Nephron (organoid): ENCODE data around the gene BCDIN3D.
A peak's percentile ranks its signal among the peaks of the same experiment; 100 is the strongest.

Experiments used
- H3K27ac Mint-ChIP-seq, 3 experiments: 2 replicates each; pipeline ENCODE4 v1.8.0; 2020; ENCODE audit warnings: mixed read lengths in 3 of 3, mild to moderate bottlenecking in 2 of 3, moderate library complexity in 1 of 3
- H3K27me3 Mint-ChIP-seq: 2 replicates; pipeline ENCODE4 v1.8.0; 2021; ENCODE audit warnings: low read depth, mild to moderate bottlenecking, moderate library complexity, mixed read lengths
- H3K36me3 Mint-ChIP-seq: 2 replicates; pipeline ENCODE4 v1.8.0; 2020; ENCODE audit warnings: low read depth, mixed read lengths
- H3K4me1 Mint-ChIP-seq: 2 replicates; pipeline ENCODE4 v1.8.0; 2020; ENCODE audit warnings: mixed read lengths
- H3K4me3 Mint-ChIP-seq, 3 experiments: 2 replicates each; pipeline ENCODE4 v1.8.0; 2020; ENCODE audit warnings: mild to moderate bottlenecking in 3 of 3, mixed read lengths in 3 of 3, moderate library complexity in 2 of 3
- H3K9me3 Mint-ChIP-seq: 2 replicates; pipeline ENCODE4 v1.8.0; 2020; ENCODE audit warnings: mixed read lengths
- TF ChIP-seq, protein P1 (sequence below), 3 experiments: fragments of 200-600 bp; sonication (generic); IDR thresholded peaks; one replicate each; pipeline ENCODE4 v1.5.0; 2021; ENCODE audit warnings: antibody characterized with exemption in 3 of 3; ENCODE audit not compliant: unreplicated experiment in 3 of 3

BCDIN3D gene

DNA sequence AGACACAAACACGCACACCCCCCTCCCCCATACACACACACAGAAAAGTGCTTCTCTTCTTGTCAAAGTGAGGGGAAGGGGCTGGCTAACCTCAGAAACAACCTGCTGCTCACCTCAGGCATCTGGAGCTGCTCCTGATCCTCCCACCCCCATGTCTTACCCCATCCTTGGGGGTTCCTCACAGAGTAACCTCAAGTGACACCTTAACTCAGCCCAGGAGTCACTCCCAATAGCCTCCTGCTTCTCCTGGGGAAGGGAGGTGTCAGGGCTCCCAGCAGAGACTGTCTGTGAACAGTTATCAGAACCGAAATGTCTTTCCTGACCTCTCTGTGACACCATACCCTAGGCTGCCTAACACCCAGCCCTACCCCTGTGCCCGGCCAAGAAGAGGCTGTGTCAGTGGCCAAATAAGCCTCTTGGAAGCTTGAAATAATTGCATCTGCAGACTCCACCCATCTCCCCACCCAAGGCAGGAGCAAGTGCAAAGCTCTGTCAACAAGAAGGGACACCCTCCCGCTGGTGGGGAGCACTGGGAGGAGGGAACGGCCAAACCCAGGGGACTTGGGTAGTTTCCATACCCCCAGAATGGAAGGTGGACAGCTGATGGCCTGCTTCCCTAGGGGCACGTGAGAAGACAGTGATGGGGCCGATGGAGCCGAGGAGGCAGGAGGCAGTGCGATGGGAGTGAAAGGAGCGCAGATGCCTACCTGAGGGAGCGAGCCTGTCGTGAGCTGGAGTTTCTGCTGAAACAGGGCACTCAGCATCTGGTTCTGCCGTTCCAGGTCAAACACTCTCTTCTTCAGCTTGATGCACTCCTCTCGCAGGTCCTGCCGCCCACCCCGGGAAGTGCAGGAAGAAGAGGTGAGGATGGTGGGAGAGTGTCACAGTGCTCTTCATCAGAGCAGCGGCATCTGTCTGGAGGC is 41.5 kb downstream of the BCDIN3D start:
- Mint-ChIP-seq H3K4me3 (no peak overlapping the region), H3K27me3 (no peaks in the 10 kb centered on the region), H3K4me1 (peaks cover 14% of the 10 kb centered on the region), H3K9me3 (no peaks in the 10 kb centered on the region), H3K27ac (no peak overlapping the region), H3K36me3 (peaks cover 29% of the 10 kb centered on the region)
- TF ChIP-seq, protein P1, sequence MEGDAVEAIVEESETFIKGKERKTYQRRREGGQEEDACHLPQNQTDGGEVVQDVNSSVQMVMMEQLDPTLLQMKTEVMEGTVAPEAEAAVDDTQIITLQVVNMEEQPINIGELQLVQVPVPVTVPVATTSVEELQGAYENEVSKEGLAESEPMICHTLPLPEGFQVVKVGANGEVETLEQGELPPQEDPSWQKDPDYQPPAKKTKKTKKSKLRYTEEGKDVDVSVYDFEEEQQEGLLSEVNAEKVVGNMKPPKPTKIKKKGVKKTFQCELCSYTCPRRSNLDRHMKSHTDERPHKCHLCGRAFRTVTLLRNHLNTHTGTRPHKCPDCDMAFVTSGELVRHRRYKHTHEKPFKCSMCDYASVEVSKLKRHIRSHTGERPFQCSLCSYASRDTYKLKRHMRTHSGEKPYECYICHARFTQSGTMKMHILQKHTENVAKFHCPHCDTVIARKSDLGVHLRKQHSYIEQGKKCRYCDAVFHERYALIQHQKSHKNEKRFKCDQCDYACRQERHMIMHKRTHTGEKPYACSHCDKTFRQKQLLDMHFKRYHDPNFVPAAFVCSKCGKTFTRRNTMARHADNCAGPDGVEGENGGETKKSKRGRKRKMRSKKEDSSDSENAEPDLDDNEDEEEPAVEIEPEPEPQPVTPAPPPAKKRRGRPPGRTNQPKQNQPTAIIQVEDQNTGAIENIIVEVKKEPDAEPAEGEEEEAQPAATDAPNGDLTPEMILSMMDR (IDR thresholded peaks at IDR 0.05; ENCODE audit: unreplicated experiment in 3 of 3): no peak

DNA sequence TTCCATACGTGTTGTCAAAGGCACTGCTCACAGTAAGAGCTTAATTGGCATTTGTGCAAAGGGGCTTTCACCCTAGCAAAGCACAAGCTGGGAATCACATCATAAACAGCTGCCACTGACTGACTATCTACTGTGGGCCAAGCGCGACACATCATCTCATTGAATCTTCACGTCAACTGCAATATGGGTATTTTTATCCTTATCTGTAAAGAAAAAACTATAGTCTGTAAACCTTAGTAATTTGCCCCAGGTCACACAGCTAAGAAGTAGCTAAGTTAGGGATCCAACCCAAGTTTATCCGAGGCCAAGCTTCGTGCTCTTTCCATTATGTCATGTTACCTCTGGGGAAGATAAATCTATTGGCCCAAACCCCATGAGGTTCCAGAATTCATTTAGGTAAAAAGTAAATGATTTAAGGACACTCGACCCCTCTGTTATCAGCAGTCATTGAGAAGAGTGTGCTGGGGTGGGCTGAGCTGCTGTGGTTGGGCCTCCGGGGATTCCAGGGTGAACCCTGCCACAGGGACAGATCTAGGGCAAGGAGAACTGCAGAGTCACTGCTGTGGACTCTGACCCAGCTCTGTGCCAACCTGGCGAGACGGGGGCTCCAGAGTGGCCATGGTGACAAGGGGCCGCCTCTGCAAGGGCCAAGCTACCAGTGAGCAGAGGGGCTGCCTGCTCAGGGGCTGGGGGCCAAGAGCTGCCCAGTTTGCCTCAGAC is 42.3 kb downstream of the BCDIN3D start:
- Mint-ChIP-seq H3K27me3 (no peaks in the 10 kb centered on the region), H3K4me3 (no peak overlapping the region), H3K27ac (peak overlapping the region in 1 of 3 experiments; percentile 77), H3K9me3 (no peaks in the 10 kb centered on the region), H3K36me3 (peaks cover 21% of the 10 kb centered on the region), H3K4me1 (peaks cover 6% of the 10 kb centered on the region)
- TF ChIP-seq, protein P1 (IDR thresholded peaks at IDR 0.05; ENCODE audit: unreplicated experiment in 3 of 3): no peak

DNA sequence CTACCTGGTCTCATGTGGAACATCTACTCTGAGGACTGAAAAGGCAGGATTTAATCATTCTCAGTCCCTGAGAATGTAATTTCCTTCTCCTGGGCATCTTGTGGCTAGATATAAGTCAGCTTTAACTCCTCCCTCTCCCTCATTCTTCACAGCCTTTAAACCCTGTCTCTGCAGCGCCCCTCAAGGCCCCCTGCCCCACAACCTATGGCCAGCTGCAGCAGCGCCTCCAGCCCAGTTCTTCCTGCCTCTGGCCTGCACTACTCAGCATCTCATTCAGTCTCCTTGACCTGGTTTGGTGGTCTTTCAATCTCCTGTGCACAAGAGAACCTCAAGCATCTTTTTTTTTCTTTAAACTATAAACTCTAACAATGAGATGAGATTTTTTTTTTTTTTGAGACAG is 44.0 kb downstream of the BCDIN3D start:
- no peaks in the 10 kb centered on the region for H3K27me3 Mint-ChIP-seq
- no peak overlapping the region for H3K4me3 Mint-ChIP-seq
- H3K9me3 Mint-ChIP-seq: no peaks in the 10 kb centered on the region
- peaks cover 5% of the 10 kb centered on the region for H3K4me1 Mint-ChIP-seq
- H3K27ac Mint-ChIP-seq: peak overlapping the region in 2 of 3 experiments; percentile 11 to 19
- TF ChIP-seq, protein P1 (IDR thresholded peaks at IDR 0.05; ENCODE audit: unreplicated experiment in 3 of 3): no peak
- H3K36me3 Mint-ChIP-seq: peaks cover 12% of the 10 kb centered on the region

DNA sequence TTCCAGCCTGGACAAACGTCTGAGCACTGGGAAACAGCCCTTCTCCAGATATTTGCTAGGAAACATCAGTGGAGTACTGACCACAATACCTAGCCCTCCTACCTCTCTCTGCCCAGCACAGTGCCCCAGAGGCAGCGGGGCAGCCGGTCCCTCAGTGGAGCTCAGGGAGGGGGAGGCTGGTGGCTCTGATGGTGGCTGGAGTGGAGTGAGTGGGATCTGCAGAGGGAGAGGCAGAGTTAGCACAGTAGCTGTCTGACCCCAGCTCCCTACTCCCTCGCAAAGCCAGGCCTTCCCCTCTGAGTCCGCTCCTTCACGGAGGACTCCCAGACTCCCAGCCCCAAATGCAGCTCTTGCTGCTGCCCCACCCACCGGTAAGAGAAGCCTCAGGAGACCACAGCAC is 44.7 kb downstream of the BCDIN3D start:
- TF ChIP-seq, protein P1 (IDR thresholded peaks at IDR 0.05; ENCODE audit: unreplicated experiment in 3 of 3): no peak
- H3K9me3 Mint-ChIP-seq: no peaks in the 10 kb centered on the region
- peaks cover 5% of the 10 kb centered on the region for H3K4me1 Mint-ChIP-seq
- peaks cover 11% of the 10 kb centered on the region for H3K36me3 Mint-ChIP-seq
- H3K27ac Mint-ChIP-seq: no peak overlapping the region
- H3K27me3 Mint-ChIP-seq: no peaks in the 10 kb centered on the region
- no peak overlapping the region for H3K4me3 Mint-ChIP-seq

DNA sequence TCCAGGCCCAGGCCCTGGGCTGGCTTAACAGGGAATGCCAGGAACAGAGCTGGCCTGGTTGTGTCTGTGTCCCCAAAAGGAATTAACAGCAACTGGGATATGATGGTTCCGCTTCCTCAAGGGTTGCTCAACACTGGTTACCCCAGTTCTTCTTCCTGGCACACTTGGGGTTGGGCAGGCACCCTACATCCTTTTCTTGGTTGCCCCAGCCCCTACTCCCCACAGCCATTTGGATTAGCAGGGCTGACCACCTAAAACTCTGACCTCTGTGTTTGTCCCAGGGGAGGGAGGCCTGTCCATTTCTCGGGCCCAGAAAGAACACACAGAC is 45.5 kb downstream of the BCDIN3D start:
- TF ChIP-seq, protein P1 (IDR thresholded peaks at IDR 0.05; ENCODE audit: unreplicated experiment in 3 of 3): no peak
- Mint-ChIP-seq H3K36me3 (peaks cover 7% of the 10 kb centered on the region), H3K4me1 (peaks cover 5% of the 10 kb centered on the region), H3K27ac (no peak overlapping the region), H3K9me3 (no peaks in the 10 kb centered on the region), H3K4me3 (no peak overlapping the region), H3K27me3 (no peaks in the 10 kb centered on the region)
